GM19468 (cell line): Measurements from ENCODE around the gene C1orf159.
A peak's percentile ranks its signal among the peaks of the same experiment; 100 is the strongest.

Experiments used
- ATAC-seq: cut with Tn5 transposase; IDR thresholded peaks from one replicate; pipeline ENCODE4 v1.9.1; 2021; ENCODE audit warnings: mild to moderate bottlenecking, moderate library complexity, moderate number of reproducible peaks; ENCODE audit not compliant: unreplicated experiment; ENCODE audit errors: extremely low read depth

The C1orf159 gene

DNA sequence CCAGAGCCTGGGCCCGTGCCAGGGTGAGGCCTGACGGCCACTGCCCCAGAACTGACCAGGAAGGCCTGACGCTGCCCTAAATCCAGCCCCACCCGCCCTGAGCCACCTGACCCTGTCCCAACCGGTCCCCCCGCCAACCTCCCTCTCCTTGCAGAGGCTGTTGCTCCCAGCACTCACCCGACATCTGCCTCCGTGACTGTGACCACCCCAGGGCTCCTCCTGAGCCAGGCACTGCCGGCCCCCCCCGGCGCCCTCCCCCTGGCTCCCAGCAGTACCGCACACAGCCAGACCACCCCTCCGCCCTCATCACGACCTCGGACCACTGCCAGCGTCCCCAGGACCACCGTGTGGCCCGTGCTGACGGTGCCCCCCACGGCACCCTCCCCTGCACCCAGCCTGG is 69.6 kb downstream of the C1orf159 start:
- no peak for ATAC-seq

DNA sequence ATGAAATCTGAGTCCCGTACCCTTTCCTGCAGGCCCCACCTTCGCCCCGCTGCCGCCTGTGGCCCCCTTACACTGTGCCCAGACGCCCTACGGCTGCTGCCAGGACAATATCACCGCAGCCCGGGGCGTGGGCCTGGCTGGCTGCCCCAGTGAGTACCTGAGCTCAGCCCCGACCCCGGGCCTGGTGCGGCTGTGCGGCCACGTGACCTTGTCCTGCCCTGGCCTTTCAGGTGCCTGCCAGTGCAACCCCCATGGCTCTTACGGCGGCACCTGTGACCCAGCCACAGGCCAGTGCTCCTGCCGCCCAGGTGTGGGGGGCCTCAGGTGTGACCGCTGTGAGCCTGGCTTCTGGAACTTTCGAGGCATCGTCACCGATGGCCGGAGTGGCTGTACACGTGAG is 70.8 kb downstream of the C1orf159 start:
- no peak for ATAC-seq

DNA sequence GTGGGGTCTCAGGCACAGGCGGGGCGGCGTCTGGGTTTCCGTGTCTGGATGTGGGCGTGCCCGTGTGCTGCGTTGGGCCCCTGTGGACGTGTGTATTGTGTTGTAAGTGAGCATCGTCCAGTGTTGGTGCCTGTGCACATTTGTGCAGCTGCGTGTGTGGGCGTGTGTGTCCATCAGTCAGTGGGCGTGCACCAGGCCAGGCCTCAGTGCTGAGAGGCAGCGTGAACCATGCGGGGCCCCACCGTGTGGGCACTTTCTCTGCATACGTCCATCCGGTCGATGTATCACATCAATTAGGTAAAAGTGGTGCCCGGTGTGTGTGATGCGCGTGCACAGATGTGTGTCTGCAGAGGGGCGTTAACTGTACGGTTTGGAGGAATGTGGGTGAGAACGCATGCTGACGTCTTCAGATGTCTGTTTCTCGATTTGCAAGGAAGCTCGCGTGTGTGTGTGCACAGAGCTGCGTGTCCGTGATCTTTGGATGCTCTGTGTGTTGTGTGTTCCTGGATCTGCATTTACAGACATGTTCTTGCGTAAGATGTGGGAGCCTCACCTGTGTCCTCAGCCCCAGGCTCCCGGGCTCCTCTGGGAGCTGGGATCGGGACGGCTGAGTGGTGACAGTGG is 71.3 kb downstream of the C1orf159 start:
- no peak for ATAC-seq

DNA sequence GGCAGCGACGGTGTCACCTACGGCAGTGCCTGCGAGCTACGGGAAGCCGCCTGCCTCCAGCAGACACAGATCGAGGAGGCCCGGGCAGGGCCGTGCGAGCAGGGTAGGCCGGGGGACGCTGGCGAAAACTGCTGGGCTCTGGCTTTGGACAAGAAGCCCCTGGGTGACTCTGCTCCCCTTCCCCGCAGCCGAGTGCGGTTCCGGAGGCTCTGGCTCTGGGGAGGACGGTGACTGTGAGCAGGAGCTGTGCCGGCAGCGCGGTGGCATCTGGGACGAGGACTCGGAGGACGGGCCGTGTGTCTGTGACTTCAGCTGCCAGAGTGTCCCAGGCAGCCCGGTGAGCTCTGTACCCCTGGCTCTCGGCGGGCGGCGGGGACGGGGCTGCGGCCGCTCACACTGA is 72.0 kb downstream of the C1orf159 start:
- no peak for ATAC-seq

DNA sequence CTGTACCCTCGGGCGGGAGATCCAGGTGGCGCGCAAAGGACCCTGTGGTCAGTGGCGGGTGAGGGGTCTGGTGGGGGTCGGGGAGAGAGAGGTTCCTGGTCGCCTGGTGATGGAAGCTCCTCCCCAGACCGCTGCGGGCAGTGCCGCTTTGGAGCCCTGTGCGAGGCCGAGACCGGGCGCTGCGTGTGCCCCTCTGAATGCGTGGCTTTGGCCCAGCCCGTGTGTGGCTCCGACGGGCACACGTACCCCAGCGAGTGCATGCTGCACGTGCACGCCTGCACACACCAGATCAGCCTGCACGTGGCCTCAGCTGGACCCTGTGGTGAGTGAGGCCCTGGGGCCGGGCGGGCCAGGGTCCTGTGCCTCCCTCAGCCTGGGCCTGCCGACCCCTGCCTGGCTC is 72.5 kb downstream of the C1orf159 start:
- no peak for ATAC-seq

DNA sequence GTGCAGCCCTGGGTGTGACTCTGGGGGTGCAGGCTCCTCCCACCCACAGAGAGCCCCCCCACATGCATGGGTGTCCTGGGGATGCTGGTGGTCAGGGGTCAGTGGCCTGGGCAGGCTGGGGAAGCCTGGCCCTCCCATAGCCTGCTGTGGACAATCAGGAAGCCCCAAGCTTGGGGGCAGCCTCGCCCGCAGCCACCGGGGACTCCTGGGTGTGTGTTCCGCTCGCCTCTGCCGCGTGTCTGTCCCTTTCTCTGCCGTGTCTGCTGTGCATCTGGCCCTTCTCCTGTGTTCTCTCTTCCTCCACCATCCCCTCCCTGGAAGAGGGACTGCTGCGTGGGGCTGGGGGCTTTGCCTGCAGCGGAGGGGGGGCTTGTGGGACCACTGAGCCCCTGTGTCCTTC is 73.1 kb downstream of the C1orf159 start:
- no peak for ATAC-seq

DNA sequence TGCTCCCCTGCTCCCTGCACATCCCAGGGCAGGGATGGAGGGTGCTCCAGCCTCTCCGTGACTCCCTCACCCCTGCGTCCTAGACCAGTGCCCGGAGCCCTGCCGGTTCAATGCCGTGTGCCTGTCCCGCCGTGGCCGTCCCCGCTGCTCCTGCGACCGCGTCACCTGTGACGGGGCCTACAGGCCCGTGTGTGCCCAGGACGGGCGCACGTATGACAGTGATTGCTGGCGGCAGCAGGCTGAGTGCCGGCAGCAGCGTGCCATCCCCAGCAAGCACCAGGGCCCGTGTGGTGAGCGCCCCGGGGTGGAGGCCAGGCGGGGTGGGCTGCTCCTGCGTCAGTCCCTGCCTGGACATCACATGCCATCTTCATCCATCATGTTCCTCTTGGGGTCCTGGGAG is 74.0 kb downstream of the C1orf159 start:
- no peak for ATAC-seq

DNA sequence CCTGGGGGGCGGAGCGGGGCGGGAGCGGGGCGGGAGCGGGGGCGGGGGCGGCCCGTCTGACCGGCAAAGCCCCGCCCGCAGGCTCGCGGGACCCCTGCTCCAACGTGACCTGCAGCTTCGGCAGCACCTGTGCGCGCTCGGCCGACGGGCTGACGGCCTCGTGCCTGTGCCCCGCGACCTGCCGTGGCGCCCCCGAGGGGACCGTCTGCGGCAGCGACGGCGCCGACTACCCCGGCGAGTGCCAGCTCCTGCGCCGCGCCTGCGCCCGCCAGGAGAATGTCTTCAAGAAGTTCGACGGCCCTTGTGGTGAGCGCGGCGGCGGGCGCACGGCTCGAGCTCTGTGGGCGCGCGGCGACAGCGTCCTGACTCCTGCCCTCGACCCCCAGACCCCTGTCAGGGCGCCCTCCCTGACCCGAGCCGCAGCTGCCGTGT is 74.8 kb downstream of the C1orf159 start:
- no peak for ATAC-seq

DNA sequence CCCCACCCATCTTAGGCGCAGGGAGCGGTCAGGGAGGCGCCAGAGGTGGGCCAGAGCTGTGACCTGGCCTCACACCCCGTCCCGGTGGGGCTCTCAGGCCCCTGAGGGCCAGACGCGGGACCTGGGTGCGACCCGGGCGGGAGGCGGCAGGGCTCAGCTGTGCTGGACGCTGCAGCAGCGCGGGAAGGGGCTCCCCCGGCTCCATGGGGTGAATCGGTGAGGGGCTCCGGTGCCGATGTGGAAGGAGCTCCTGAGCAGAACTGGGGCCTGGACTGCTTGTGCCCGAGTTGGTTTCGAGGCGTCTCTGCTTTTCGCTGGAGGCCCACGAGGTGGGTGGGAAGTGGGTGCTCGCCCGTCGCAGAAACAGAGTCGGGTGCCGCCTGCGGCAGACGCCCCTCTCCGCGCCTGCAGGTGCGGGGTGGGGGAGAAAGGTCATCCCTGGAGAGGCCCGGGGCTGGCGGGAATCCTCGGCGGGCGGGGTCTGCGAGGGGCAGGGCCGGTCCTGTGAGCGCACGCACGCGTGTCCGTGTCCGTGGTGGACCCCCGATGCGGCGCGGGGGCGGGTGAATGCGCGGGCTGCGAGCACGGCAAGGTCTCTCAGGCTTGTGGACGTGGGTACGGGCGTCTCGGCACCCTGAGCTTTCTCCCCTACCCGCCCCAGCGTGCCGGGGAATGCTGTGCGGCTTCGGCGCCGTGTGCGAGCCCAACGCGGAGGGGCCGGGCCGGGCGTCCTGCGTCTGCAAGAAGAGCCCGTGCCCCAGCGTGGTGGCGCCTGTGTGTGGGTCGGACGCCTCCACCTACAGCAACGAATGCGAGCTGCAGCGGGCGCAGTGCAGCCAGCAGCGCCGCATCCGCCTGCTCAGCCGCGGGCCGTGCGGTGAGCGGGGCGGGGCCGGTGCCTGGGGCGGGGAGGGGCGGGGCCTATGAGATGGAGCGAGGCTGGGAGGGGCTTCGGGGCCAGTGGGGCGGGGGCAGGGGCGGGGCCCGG is 75.6 kb downstream of the C1orf159 start:
- no peak for ATAC-seq

DNA sequence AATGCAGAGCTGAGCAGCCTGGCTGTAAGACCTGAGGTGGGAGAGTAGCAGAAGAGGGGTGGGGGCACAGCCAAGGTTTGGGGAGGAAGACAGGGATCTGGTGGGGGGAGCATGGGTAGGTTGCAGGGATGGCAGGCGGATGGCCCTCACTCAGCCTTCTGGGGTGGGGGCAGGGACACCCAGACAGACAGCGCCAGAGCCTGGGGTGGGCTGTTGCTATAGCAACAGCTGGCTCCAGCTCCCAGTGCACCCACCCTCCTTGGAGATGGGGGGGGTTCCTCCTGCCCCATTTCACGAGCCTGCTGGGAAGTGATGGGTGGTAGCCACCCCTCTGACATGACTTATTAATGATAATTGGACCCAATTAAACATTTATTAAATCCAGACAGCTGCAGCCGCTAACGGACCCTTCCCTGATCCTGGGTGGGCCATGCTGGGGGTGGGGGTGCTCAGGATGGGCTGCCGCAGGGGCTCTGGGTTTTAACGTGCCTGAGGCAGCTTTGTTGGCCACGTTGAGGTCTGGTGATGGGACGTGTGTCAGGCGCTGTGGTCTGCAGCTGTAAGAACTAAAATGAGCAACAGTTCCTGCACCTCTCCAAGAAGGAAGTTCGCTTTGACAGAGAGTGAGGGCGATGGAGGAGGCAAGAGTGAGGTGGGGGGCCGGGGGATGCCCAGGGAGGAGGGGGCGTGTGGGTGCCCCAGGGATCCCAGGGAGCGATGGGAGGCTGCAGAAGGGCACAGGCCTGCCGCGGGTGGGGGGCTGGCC is 76.6 kb downstream of the C1orf159 start:
- no peak for ATAC-seq

DNA sequence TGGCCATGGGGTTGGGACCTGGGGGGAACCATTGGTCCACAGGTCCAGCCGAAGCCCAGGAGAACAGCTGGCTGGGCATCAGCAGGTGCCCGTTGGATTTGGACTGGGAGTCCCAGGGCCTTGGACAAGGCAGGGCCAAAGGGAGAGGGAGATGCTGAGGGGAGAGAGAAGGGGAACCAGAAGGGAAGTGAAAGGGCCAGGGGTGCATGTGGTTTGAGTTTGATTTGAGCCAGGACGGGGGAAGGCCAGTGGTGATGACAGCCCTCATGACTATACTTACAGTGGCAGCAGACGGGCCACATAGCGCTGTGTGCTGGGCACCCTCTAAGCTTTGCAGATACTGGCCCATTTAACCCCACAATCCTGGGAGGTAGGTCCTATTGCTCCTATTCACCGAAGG is 77.2 kb downstream of the C1orf159 start:
- ATAC-seq: no peak

DNA sequence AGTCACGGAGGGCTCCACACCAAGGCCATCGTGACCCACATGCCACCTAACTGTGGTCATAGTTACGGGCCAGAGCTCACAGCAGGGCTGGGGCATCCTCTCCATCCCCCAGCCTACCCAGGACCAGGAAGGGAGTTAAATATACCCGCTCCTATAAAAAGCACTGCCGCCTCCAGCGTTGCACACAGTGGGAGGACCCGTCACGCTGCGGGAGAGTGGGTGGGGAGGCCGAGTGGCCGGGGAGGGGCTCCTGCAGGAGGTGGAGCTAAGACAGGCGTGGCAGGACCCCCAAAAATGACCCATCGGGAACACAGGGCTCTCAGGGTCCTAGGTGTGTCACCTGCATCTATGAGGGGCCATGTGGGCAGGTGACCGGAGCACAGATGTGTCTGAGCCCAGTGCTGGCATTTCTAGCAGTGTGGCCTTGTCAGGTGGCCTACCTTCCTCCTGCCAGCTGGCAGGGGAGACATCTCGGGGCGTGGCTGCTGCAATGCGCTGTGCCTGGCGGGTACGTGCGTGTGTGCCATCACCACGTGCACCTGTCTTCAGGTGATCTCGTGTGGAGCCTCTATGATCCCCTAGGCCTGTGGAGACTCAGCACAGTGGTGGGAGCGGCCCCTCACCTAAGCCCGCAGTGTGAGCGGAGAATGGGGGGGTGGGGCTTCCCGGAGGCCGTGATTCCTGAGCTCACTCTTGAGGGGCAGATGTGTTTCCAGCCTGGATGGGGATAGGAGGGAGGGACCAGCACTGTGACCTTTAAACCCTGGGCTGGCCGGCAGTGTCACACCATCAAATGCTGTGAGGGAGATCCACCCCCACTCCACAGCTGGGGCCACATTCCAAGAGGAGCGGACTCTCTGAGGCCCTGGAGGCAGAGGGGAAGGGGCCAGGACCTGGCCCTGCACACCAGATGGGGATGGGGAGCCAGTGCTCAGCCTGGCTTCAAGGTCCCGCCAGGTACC is 78.2 kb downstream of the C1orf159 start:
- no peak for ATAC-seq

DNA sequence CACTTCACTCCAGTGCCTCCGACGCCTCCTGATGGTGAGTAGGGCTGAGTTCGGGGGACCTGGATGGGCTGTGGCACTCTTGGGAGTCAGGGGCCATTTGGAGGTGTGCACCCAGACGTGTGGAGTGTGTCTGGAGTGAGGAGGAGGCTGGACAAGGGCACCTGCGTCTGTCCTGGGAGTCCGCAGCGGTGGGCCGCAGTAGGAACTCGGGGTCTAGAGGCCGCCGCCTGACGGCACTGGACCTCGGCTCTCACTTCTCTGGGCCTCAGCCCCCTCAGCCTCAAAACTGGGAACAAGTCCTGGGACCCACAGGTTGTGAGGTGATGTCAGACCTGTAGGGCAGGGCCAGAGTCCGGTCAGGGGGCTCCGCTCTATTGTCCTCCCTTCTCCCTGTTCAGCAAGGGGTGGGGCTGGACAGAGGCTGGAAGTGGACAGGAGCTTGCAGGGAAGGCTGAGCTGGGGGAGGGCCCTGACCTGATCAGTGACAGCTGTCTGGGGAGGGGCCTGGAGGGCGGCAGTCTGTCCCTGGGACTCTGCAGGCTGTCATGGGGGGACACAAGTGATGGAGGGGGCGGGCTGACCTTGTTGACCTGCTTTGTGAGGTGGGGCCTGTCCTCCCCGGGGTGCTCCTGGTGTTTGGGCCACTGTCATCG is 80.5 kb downstream of the C1orf159 start:
- no peak for ATAC-seq

DNA sequence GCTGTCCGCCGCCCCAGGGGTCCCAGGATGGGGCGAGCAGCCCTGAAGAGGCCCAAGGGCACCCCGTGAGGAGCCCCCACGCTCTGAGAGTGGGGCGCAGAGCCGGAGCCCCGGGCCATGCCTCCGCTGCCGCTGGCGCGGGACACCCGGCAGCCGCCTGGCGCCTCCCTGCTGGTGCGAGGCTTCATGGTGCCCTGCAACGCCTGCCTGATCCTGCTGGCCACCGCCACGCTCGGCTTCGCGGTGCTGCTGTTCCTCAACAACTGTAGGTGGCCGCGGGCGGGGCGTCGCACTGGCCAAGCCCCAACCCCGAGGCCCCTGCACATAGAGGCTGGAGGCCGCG is 81.5 kb downstream of the C1orf159 start:
- no peak for ATAC-seq

DNA sequence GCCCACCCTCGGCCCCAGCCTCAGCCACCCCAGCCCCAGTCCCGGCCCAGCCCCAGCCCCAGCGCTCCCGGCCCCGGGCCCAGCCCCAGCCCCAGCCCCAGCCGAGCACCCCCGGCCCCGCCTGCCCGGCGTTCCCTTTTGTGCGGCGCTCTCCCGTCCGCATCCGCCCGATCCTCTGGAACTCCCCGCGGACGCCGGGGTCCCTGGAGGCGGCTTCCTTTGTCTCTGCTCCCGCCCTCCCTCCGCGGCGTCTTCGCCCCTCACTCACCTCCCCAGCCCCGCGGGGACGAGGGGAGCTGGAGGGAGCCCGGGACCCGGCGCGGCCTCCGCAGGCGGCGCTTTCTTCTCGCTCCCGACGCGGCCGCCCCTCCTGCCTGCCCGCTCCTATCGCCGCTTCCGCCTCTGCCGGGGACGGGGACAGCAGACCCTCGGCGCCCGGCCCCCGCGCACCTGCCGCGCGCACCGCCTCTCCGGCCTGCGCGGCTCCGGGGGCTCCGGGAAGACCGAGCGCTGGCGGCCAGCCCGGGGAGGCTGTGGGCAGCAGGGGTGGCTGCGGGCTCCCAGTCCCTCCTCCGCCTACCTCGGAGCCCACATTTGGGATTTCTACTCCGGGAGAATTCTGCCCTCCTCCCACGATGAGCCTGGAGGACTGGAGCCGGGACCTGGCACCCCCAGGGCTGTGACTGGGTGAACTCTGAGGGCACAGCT is 82.0 kb downstream of the C1orf159 start:
- no peak for ATAC-seq

DNA sequence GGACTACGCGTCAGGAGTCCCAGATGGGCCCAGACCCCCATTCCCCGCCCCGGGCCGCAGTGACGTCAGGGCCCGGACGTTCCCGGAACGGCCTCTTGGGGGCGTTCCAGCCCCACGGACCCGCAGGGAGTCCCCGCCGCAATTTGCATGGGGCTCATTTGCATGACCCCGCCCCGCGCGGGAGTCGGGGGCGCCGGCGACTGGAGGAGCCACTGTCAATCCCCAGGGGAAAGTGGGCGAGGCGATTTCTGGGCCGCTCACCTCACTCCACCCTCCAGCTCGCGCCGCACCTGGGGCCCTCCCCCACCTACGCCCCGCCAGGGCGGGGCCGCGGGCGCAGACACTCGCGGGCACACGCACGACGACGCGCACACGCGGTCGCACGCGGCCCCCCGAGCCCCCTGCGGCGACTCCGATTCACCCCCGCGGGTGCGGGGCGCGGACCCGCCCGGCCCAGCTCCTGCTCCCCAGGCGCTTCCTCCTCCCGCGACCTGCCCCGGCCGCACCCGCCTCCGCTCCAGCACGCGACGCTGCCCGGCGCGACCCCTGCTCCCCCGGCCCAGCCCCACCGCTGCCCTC is 82.8 kb downstream of the C1orf159 start:
- peak; percentile 67 for ATAC-seq

DNA sequence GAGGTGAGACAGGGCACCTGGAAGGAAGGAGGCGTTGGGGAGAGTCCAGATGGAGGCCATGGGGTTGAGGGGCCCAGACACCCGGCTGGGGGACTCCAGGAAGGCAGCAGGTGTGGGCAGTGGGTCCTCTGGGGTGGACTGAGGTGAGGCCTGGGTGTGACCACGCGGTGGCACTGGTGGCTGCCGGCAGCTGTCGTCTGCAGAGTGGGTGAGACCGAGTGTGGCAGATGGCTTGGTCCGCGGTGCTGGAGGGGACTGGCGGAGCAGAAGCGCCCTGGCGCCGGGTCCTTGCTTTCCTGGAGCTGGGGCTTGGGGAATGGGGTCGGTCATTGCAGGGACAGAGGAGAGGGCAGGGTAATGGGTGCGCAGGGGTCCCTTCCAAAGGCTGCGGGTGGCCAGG is 83.5 kb downstream of the C1orf159 start:
- no peak for ATAC-seq
